ENCODE results near the gene DCD.
"Not testable (repeated sequence)": the region's sequence is repeated elsewhere in the genome, so short reads cannot be mapped to it uniquely, and the experiment has no call there.

DCD gene

DNA sequence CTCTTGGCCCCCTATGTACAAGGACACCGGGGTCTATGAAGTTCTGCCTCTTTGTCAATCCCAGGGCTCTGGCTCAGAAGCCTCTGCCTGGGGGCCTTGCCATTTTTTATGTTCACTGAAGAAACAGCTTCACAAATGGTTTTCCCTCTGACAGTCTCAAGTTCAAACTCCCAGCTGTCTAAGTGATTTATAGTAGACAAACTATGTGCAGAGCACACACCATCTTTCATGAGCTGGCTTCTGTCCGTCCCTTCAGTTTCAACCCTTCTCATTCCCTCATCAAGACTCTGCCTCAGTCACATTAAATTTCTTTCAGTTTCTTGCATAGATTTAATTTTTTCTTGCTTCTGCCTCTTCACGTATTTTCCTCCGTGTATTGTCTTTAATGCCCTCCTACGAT, 2.7 kb upstream of the DCD start:
- DNase-seq: no peak

DNA sequence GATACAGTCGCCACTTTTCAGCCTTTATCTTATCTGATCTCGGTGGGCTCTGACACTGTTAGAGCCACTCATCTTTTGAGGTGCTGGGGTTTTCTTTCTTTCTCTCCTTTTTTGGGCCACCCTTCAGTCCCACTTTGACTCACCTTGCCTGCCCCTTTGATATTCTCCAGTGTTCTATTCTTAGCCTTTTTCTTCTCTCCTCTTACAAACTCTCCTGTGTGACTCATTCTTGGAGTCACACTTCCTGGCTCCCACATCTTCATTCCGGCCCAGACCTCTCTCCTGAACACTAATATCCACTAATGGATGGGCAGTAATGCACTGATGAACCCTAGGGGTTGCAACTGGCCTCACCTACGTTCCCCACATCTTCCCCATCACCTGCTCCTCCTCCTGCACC, 2.2 kb upstream of the DCD start:
- no peak for DNase-seq

DNA sequence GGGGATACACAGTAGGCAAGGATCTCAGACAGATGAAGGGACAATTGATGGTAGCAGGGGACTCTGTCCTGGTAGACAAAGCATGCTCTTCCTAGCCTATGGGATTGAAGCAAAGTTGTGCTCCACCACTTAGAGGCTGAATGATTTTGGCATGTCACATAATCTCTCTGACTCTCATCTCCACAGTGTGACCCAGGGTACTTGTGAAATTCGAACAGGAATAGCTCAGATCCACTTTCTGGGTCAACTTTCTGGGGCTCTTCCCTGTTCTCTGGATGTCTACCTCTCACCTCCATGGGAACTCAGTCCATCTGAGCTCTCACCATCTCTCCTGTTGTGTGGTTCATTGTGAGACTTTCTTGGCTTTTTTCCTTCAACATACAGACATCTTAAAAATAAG, 1.7 kb upstream of the DCD start:
- no peak for DNase-seq

DNA sequence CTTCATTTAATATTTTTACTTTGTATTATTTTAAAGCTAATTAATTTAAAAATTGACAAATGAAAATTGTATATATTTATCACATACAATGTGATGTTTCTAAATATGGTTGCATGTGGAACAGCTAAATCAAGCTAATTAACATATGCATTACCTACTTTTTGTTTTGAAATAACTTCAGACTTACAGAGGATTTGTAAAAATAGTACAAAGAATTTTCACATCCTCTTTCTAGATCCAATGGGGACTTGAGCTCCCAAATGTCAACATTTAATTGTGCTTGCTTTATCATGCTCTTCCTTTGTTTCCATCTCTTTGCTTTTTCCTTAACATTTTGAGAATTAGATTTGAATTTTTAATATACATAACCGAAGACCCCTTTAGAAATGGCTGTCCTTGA, 6.6 kb downstream of the DCD start:
- no peak for DNase-seq

DNA sequence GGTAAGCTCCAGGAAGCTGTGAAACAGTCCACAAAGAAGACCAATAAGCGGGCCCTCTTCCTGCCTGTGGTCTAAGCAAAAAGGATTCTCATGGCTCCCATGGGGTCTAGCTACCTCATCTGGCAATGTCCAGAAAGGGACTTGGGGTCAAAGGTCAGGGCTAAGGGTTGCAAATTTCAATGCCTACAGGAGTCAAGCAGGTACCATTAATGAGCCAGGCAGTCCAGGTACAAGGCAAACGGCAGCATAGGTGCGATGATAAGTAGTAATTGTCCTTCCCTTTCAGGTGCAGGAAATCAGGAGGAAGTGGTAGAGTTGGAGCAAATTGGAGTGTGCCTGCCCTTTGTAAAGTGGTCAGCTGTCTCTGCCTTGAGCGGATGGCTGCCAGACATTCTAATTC, 7.1 kb downstream of the DCD start:
- no peak for DNase-seq

DNA sequence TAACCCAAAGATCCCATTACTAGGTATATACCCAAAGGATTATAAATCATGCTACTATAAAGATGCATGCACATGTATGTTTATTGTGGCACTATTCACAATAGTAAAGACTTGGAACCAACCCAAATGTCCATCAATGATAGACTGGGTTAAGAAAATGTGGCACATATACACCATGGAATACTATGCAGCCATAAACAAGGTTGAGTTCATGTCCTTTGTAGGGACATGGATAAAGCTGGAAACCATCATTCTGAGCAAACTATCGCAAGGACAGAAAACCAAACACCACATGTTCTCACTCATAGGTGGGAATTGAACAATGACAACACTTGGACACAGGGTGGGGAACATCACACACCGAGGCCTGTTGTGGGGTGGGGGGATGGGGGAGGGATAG, 9.1 kb downstream of the DCD start:
- not testable (repeated sequence) for DNase-seq

DNA sequence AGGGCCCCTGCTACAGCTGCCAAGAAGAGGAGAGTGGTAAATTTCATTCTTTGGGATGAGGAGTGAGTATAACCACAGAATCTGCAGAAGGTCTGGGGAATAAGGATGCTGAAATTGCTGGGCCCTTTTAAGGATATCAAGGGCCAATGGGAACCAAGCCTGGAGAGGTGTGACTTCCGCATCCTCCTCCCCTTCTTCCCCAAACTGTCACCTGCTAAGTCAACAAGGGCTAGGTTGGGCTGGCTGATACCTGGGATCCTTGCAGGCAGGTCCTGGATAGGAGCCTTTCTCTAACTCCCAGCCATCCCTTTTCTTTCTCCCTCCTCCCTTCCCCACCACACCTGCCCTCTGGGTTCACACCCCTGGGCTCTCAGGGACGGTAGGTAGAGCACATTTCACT, 13.4 kb downstream of the DCD start, which contains the start of gene LACRT:
Gene LACRT (minus strand): TSS at position 101 of the 400 bp plus-strand sequence. CDS start 54 bp downstream, at position 47.
- DNase-seq: no peak

DNA sequence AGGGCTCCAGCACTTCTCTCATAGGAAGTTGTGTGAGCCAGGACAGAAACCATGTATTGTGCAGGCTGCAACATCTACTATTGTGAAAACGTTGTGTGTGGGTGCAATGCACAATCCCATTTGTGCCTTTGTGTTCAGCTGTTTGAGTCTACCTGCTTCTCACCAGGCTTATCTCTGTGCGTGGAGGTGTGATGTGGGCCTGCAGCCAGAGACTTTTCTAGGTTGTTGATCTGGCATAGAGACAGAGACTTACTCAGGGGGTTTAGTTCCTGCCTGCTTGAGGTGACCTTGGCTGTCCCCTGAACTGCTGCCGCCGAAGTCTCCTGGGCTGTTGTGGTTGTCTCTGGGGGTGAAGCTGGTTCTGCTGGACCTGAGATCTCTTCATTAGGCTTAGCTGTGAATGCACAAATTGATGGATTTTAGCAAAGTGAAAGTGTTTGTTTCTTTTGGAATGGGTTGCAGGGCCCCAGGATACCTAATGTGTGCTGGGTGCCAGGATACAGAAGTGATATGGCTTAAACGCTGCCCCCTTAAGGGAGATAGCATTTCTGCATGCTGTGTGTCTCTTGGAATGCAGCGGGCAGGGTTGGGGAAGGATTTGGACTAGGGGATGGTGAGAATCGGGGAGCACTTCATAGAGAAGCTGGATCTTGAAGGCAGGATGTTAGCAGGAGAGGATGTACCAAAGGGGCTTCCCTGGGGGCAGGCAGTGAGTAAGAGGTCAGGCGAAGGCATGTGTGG, 16.0 kb downstream of the DCD start:
- DNase-seq: no peak

DNA sequence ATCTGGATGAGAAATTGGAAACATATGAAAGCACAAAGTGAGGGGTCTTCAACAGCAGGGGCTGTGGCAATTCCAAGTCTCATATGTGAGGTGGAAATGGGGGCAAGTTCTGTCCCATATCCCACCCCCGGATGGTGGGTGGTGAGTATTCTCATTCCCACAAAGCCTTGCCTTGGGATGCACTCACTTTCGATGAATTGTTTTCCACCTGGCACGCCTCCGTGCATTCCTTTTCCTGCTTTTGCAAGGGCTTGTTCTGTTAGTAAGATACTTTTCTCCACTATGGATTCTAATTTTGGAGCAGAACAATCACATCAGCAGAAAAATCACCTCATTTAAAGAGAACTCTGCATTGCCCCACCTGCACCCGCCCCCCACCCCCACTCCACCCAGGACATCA, 16.6 kb downstream of the DCD start:
- no peak for DNase-seq

DNA sequence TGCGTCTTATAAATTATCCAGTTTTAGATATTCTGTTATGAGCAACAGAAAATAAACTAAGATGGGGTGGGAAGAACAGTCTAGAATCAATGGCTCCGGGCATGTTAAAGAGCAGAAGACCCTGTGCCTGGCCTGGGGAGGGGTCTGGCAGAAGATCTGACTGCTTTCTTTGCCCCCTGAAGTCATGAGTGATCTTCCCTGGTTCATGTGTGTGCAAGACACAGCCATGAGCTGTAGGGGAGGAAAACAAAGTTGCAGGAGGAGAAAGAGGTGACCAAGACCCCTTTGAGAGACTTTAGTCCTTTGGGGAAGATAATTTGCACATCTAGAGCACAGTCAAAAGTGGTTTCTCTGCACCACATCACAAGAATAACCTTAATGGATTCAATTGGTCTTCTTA, 18.2 kb downstream of the DCD start:
- no peak for DNase-seq

DNA sequence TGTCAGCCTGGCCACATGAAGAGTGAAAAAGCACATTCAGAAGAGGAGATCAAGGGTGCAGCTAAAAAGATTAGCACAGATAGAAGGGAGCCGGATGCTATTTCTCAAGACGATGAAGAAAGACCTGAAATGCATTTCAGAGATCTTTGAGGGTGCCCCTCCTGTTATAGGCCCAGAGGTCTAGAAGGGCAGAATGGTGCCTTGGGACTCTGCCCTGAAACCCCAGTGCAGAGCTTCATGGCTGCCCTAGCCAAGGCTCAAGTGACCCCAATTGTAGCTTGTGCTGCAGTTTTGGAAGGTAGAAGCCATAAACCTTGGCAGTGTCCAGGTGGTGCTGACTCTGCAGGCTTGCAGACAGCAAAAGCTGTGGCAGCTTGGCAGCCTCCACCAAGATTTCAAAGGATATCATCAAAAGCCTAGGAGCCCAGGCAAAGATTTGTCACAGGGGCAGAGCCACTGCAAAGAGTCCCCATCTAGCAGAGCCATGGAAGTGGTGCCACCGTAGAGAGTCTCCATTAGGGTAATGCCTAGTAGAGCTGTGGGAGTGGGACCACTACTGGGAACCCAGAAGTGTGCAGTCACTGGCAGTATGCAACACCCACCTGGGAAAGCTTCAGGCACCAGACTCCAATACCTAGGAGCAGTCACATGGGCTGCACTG, 19.8 kb downstream of the DCD start:
- DNase-seq: no peak

DNA sequence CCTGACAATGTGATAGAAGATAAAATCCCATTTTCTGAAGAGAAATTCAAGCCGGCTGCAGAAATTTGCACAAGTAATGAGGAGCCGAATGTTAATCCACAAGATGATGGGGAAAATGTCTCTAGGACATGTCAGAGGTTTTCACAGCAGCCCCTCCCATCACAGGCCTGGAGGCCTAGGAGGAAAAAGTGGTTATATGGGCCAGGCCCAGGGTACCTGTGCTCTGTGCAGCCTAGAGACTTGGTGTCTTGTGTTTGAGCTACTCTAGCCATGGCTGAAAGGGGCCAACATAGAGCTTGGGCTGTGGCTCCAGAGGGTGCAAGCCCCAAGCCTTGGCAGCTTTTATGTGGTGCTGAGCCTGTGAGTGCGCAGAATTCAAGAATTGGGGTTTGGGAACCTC, 20.9 kb downstream of the DCD start:
- DNase-seq: no peak

DNA sequence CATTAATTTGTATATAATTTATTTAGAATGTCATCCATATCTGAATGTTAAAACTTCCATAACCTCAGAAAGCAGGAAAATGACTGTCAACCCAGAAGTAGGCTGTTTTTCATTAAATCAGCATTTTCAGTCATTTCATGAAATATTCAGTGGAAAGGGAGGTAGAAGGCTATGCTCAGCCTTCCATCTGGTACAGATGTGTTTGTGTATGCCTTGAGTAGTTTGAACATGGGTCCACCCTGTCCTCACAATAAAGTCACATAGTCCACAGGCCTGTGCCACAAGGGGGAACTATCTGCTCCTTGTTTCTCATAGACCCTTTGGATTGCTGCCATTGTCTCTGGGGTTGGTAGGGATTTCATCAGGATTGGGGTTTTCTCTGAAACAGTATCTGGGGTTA, 22.6 kb downstream of the DCD start:
- DNase-seq: no peak

DNA sequence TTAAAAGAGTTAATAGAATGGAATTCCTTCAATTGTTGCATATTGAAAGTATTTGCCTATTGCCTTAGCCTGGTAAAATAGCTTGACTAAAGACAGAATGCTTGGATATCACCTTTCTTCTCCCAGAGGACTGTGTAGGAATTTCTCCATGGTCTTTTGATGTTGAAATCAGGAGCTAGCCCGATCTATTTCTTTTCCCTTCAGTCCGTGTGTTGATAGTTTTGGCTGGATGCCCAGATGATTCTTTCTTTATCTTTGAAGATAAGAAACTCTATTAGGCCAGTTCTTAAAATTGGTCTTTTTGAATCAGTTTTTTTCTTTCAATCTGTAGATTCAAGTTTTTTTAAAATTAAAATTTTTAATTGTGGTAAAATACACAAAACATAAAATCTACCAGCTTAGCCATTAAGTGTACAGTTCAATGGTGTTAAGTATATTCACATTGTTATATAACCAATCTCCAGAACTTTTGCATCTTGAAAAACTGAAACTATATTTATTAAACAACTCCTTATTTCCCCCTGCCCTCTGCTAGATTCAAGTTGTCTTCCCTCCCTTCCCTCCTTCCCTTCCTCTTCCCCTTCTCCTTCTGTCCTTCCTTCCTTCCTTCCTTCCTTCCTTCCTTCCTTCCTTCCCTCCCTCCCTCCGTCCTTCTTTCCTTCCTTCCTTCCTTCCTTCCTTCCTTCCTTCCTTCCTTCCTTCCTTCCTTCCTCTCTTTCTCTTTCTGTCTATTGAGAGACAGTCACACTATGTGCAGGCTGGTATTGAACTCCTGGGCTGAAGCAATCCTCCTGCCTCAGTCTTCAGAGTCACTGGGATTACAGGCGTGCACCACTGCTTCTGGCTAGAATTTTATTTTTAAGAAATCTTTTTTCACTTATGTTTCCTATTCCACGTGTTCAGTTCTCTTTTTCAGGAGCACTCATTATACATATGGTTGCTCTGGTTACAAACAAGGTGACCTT, 23.6 kb downstream of the DCD start:
- DNase-seq: no peak

DNA sequence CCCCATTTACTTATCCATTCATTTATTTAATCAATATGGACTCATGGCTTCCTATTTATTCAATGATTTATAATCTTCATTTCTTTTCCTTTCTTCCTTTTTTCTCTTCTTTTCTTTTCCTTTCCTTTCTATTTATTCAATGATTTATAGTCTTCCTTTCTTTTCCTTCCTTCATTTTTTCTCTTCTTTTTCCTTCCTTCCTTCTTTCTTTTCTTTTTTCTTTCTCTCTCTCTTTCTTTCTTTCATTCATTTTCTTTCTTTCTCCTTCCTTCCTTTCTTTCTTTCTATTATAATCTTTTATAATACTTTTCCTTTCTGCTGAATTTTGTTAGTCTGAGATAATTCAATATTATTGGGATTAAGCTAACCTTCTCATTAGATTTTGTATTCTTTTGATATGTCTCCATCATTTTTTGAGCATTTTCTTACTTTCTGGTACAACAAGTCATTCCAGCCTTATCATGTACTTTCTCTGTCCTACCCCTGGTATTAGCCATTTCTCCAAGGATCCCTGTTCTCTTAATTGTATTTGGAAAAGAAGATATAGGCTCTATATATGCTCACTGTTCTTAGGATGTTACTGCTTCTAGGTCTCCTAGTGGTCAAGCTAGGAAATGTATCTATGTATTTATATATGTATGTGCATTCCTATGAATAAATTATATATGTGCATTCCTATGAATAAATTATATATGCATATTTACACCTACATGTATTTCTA, 25.5 kb downstream of the DCD start:
- DNase-seq: no peak

DNA sequence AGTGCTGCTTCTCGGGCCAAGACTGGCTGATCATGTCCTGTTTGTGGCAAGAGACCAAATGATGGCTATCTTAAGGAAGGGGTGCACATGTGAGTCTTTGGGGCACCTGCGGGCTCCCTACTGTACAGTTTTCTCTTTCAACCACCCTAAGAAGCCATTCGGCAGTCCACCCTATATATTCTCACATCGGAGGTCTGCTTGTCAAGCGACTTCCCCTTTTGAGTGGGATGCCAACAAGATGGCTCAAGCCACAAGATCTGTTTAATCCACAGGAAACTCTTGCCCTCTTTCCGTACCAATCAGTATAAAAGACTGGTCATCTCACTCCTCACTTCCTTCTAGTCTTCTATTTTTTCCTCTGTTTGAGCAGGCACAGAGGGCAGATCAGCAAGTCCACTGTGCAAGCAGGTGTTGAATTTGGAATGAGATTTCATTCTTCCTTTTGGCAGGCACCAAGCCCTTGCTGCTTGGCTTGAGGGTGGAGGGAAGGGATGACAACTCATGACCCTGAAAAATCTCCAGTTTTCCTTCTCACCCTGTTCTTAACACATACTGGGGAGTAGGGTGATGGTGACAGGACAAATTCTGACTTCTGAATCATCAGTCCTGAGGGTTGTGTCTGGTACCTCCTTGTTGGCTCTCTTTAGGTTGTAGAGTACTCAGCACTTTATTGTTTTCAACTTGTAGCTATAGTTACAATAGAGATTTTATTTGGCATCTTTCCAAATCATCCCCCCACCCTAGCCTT, 31.1 kb downstream of the DCD start:
- no peak for DNase-seq

DNA sequence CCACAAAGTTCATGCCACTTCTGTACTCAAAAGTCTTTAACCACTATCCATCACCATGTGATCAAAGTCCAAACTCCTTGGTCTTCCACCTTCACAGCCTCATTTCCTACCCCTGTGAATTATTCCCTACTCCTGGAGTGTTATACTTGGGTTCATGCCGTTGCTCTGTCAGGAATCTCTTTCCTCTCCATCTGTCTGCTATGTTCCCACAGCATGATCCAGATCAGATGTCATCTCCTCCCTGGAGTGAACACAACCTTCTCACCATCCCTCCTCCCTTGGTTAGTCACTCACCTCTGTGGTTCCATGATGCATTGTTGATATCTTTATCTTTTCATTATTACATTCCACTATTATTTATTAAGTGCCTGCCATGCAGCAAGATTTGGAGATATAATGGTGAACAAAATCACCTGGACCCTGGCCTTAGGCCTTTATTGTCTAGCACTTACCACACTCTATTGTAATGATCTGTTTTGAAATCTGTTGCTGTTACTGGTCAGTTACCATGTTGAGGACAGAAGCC, 35.9 kb downstream of the DCD start:
- DNase-seq: no peak

DNA sequence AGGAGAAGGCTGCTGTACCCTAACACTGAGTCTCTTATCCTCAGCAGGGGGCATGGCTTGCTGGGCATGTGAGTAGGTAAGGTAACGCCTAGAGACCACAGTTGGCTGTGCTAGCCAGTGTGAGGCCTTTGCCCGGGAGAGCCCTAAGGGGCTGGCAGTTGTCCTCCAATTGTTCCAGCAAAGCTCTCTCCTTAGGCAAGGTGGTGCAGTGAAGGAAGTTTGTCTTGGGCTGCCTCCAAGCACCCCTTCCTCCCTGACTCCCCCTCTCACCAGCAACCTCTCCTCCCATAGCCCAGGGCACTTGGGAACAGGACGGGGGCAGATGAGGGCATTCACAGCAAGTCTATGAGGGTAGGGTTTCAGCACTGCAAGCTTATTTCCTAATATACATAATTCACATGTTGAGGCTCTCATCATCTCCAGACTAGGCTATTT, 36.4 kb downstream of the DCD start:
- no peak for DNase-seq

DNA sequence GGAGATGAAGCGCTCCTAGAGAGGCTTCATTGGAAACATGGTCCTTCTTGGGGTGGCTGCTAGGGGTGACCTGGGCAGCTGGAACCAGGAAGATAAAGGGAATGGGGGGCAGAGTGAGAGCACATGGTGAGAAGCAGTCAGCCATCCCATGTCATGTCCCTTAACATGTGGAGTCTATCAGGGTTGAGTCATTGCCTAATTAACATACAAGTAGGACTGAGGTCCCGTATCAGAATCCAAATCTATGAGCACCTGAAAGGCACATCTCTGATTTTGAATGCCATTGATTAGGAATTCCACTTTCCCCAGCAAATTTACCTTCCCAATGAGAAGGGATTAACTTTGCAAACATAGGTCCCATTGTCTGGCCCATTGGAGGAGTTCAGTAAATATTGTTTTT, 39.4 kb downstream of the DCD start:
- DNase-seq: no peak

DNA sequence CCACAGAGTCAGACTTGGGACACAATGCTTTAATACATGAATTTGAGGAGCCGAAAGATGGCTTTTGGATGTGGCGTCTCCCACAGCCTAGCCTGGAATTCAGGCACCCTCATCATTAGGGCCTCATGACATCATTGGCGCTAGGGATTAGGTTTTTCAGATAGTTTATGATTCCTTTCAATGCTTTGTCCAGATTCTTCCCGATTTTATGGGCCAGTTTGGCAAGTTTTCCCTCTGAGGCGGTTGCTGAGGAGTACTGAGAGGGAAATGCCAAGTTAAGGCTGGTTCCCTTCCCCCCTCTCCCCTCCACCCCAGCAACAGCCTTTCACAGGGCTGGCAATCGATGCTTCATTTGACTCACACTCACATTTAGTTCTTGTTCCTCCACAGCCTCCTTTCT, 40.0 kb downstream of the DCD start:
- no peak for DNase-seq

DNA sequence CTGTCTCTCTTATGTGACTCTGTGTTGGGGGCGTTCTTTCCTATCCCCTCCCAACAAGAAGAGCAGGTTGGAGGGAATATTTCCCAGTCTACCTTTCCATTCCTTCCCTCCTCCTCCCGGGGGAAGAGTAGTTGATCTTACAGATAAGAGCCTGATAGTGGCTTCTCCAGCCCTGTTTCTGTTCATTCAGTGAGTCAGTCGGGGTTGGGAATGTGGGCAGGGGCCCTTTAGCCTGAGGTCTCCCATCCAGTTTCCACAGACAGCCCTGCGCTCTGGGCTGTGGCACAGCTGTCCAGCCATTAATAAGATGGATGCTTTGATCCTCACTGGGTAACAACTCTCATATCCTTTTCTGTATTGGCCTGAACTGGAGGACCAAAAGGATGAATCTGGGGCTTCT, 41.6 kb downstream of the DCD start:
- DNase-seq: no peak
